ENCODE data around the gene ENKUR. TPM values are rescaled to one million over a fixed set of nuclear protein-coding genes. Genes with fewer than 3 reads are reported as not detected.

ENKUR gene
- total RNA-seq, 2 donors from 2014 or later = 0.62 TPM; not detected in 1

DNA sequence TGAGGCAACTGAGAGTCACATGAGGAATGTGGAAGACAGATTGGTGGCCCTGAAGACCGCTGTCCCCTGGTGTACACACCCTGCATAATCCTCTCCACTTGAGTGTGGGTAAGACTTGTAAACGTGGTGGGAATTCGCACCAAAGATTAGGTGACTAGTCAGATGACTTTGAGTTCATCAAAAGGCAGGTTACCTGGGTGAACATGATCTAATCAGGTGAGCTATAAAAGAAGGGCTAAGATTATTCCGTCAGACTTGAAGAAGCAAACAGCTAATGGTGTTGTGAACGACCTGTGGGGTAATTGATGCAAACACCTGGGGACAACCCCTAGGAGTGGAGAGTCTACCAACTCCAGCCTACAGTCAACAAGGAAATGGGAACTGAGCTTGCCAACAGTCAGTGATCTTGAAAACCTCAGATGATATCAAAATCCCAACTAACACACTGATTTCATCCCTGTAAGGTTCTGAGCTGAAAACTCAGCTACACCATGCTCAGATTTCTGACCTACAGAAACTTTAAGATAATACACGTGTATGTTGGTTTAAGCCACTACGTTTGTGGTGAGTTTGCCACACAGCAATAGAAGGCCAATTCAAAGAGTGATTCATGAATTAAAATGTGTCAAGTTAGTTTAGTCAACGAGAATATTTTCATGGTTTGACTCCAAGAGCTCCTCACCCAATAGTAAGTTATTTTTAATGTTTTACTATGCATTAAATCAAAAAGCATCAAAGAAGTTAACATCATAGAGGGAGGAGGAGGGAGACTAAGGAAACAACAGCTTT is 80.3 kb downstream of the ENKUR start:
- Histone ChIP-seq H3K36me3 (no peaks in the 10 kb centered on the region), H3K9me3 (no peaks in the 10 kb centered on the region), H3K27ac (no peak overlapping the region), H3K4me1 (replicated peaks) (no peaks in the 10 kb centered on the region), H3K4me3 (no peak overlapping the region), H3K27me3 (replicated peaks; ENCODE audit: insufficient read depth) (no peaks in the 10 kb centered on the region)
- intact Hi-C loops (cut with DNase I) = no loop called here
- no peak for DNase-seq (ENCODE audit: low spot score)
- 77% methylated on average over 8 of the region's 8 CpGs for WGBS
- TF ChIP-seq, protein P1, sequence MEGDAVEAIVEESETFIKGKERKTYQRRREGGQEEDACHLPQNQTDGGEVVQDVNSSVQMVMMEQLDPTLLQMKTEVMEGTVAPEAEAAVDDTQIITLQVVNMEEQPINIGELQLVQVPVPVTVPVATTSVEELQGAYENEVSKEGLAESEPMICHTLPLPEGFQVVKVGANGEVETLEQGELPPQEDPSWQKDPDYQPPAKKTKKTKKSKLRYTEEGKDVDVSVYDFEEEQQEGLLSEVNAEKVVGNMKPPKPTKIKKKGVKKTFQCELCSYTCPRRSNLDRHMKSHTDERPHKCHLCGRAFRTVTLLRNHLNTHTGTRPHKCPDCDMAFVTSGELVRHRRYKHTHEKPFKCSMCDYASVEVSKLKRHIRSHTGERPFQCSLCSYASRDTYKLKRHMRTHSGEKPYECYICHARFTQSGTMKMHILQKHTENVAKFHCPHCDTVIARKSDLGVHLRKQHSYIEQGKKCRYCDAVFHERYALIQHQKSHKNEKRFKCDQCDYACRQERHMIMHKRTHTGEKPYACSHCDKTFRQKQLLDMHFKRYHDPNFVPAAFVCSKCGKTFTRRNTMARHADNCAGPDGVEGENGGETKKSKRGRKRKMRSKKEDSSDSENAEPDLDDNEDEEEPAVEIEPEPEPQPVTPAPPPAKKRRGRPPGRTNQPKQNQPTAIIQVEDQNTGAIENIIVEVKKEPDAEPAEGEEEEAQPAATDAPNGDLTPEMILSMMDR (IDR thresholded peaks at IDR 0.05) = no peak
- TF ChIP-seq POLR2AphosphoS5 (IDR thresholded peaks at IDR 0.05) (no peak), POLR2A (IDR thresholded peaks at IDR 0.05) (no peak)

Small RNAs within 50 kb of the gene (small RNA-seq; reads per million reads assigned to genes)
- 0 reads per million in 2 donors for gene AL512598.1

Other genes starting within 250 kb of the ENKUR start
- 1 to 10 TPM in 1 of 2 donors, under 1 TPM in 1; 0.80 to 2.0 TPM for gene PRTFDC1, start 63.6 kb downstream of the ENKUR start, total RNA-seq
- 1 to 10 TPM; 2.4 to 4.3 TPM for gene THNSL1, start 454 bp upstream of the ENKUR start, total RNA-seq
- gene GPR158, start 158.8 kb upstream of the ENKUR start, total RNA-seq = 1 to 10 TPM in 1 of 2 donors, under 1 TPM in 1; 0.36 to 1.5 TPM

Data from prostate gland (tissue), 2 donors.